M059J (cell line): Measurements from ENCODE around the gene OR52I2. TPM values are rescaled to one million over a fixed set of nuclear protein-coding genes. Genes with fewer than 3 reads are reported as not detected.

Experiments used
- DNase-seq: peaks from one replicate; pipeline ENCODE4 v3.0.0-alpha.2; 2012; ENCODE audit warnings: low read depth
- total RNA-seq: library from RNA; depleted of rRNA; stranded (reverse); fragments of >200 nt; shearing (Covaris generic); gene quantifications from 2 replicates; pipeline ENCODE4 v1.2.3, GENCODE V29; 2014; rRNA removed

OR52I2 gene
- total RNA-seq, 1 experiment from 2014 or later: not detected

DNA sequence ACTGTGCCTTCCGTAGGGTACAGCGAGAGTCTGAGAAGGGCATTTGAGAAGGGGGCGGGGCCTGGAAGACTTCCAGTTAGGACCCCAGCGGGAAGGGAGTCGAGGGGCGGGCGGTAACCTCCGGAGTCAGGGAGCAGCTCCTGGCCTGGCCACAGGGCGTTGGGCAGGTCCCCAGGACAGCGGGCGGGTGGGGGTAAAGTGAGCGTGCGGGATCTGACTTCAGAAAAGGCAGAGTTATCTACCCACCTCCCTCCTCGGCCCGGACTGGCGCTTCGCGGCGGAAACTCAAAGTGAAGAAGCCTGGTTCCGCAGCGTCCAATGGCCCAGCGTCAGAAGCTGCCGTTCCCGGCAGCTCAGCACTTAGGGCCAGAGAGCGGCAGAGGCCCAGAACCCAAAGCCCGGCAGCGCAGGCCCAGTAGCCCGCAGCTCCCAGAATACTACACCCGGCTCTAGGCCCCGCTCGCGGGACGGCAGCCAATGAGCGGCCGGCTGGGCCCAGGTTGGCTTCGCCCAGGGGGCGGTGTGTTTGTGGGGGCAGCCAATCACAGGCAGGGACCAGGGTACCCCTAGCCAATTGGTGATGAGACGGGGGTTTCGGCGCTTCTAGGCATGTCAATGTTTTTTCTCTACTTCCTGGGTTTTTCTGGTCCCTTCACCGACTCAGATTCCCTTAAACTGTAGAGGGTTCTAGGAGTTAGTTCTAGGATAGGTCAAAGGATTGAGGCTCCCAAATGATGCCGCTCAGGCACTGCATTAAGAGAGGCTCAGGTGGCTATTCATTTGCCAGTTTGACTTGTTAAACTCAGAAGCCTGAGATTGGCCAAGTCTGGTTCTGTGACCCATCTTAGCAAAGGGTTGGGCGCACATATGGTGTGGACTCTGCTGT is 26.5 kb downstream of the OR52I2 start, which contains the start of gene TRIM68:
TRIM68 (minus strand) TSS at position 451 of the 886 bp plus-strand sequence. CDS start 2,727 bp downstream, outside the sequence.
- DNase-seq: peak; percentile 97

DNA sequence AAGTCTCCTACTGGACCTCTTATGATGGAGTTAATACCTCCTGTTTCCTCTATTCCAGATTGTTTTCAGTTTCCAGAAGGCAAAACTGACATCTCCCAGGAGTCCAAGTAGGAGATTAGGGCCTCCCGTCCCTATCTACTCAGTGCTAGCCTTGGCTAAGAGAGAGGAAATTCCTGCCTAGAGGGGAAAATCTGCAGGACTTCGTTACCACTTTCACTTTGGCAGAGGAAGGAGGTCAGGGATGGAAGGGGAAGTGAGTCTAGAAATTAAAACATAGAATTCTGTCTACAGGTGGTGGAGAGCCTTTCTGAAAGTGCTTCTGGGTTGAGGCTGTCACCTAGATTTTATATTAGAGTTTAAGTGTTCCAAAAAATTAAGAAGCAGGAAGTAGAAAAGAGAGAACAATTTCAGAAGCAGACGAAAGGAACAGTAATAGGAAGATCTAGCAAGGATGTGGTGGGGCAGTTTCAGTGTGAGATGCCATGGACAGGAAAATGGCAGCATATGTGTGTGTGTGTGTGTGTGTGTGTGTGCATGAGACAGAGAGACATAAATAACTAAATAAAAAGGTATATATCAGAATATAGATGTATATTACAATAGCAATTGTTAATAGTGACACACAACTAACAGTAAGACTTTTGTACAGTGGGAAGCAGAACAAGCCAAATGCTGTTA is 28.9 kb downstream of the OR52I2 start:
- peak; percentile 45 for DNase-seq

DNA sequence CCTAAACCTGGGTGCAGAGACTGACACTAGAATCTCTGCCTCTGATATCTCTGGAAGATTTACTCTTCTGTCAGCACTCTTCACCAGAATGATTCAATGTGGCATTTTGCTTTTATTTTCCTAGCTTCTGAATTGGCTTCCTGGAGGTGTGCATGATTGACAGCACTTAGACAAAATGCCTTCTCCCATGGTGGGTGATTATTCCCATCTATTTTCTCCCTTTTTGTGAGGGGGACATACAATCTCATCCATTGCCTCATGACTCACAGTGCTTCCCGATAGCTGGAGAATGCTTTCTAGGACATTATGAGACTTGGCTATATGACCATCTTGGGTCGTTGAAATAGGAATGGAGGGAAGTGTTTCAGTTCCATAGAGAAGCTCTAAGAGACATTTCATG is 30.4 kb downstream of the OR52I2 start:
- DNase-seq: no peak

GRCh38 chr11:4615856-4616444 is 34.4 kb downstream of the OR52I2 start:
- DNase-seq: no peak

GRCh38 chr11:4619514-4619913 is 38.0 kb downstream of the OR52I2 start:
- DNase-seq: no peak

- DNase-seq: peak; percentile 76
Observed at GRCh38 chr11:4626207-4627099, 44.9 kb downstream of the OR52I2 start.

GRCh38 chr11:4636136-4636535 is 54.6 kb downstream of the OR52I2 start:
- DNase-seq: no peak

- DNase-seq: peak; percentile 59
Observed at GRCh38 chr11:4636962-4637661, 55.6 kb downstream of the OR52I2 start, which contains the start of gene OR51D1. Gene OR51D1, plus strand, starts transcription at chr11:4637477. Its CDS starts 2,314 bp downstream, at chr11:4639791.

- no peak for DNase-seq
Observed at GRCh38 chr11:4637662-4638047, 56.1 kb downstream of the OR52I2 start.

DNA sequence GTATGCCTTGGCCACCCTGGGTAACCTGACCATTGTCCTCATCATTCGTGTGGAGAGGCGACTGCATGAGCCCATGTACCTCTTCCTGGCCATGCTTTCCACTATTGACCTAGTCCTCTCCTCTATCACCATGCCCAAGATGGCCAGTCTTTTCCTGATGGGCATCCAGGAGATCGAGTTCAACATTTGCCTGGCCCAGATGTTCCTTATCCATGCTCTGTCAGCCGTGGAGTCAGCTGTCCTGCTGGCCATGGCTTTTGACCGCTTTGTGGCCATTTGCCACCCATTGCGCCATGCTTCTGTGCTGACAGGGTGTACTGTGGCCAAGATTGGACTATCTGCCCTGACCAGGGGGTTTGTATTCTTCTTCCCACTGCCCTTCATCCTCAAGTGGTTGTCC is 58.4 kb downstream of the OR52I2 start:
- DNase-seq: no peak

- no peak for DNase-seq
Observed at GRCh38 chr11:4641501-4641900, 60.0 kb downstream of the OR52I2 start.

GRCh38 chr11:4642043-4642442 is 60.5 kb downstream of the OR52I2 start:
- DNase-seq: no peak

Other genes starting within 250 kb of the OR52I2 start
- not detected in 2 replicates for gene OR52B4, start 213.4 kb upstream of the OR52I2 start, total RNA-seq
- gene TRIM21, start 188.0 kb upstream of the OR52I2 start, total RNA-seq: 38.4 and 52.9 TPM in 2 replicates
- gene OR52K2, start 132.4 kb upstream of the OR52I2 start, total RNA-seq: not detected in 2 replicates
- gene OR52K1, start 99.1 kb upstream of the OR52I2 start, total RNA-seq: not detected in 2 replicates
- gene OR52M1, start 36.6 kb upstream of the OR52I2 start, total RNA-seq: not detected in 2 replicates
- not detected in 2 replicates for gene OR52I1, start 12.3 kb downstream of the OR52I2 start, total RNA-seq
- gene TRIM68, start 26.5 kb downstream of the OR52I2 start, total RNA-seq: 15.3 and 16.3 TPM in 2 replicates
- gene OR51D1, start 55.7 kb downstream of the OR52I2 start, total RNA-seq: not detected in 2 replicates
- gene OR51E1, start 62.2 kb downstream of the OR52I2 start, total RNA-seq: not detected in 2 replicates
- not detected in 2 replicates for gene OR51E2, start 116.1 kb downstream of the OR52I2 start, total RNA-seq
- gene MMP26, start 123.0 kb downstream of the OR52I2 start, total RNA-seq: not detected in 2 replicates
- not detected in 2 replicates for gene OR51F1, start 188.2 kb downstream of the OR52I2 start, total RNA-seq
- gene OR52R1, start 222.6 kb downstream of the OR52I2 start, total RNA-seq: not detected in 2 replicates
- not detected in 2 replicates for gene OR51F2, start 239.6 kb downstream of the OR52I2 start, total RNA-seq